ENCODE measurements around the gene CRYBB3.

GRCh38 chr22:25176175-25176574, 23.5 kb upstream of the CRYBB3 start:
- no peak for TF ChIP-seq POLR2A (IDR thresholded peaks at IDR 0.05)
- no peak for TF ChIP-seq CTCF (IDR thresholded peaks at IDR 0.05)

Measured in right lobe of liver (tissue), 4 donors.